PC-9 (cell line): ENCODE data around the gene GUK1. TPM values are rescaled to one million over a fixed set of nuclear protein-coding genes. Genes with fewer than 3 reads are reported as not detected.

Experiments
- BruUV-seq: library from RNA; stranded (reverse); fragments of 400-500 nt; replicated peaks from 2 replicates; lab custom pipeline; 2021; lab: Mats Ljungman, UMichigan
- CTCF ChIA-PET: fragments of 300-600 bp; sonication (Branson Sonifier 250); formaldehyde crosslinking; loops from one replicate; lab custom pipeline; 2022; ENCODE audit warnings: antibody characterized with exemption; lab: Charles Lee
- POLR2A ChIA-PET: fragments of 300-600 bp; sonication (Branson Sonifier 250); formaldehyde crosslinking; loops from one replicate; lab custom pipeline; 2022; ENCODE audit warnings: antibody characterized with exemption; ENCODE audit not compliant: unreplicated experiment; lab: Charles Lee
- DNase-seq, 2 experiments: peaks; one replicate each; pipeline versions ENCODE4 v3.0.0 to v3.0.0-alpha.2; 2015 to 2022; ENCODE audit warnings: mixed read lengths in 1 of 2
- H2AFZ ChIP-seq: fragments of 200-600 bp; sonication (generic); 2 replicates; pipeline ENCODE4 v1.8.1; 2017; ENCODE audit warnings: antibody characterized with exemption
- H3F3A ChIP-seq: fragments of 200-600 bp; sonication (generic); 2 replicates; pipeline ENCODE4 v1.8.1; 2017; ENCODE audit warnings: antibody characterized with exemption, mild to moderate bottlenecking, low read depth; ENCODE audit not compliant: insufficient read depth
- H3K27ac ChIP-seq: fragments of 200-600 bp; sonication (generic); 2 replicates; pipeline ENCODE4 v1.6.1; 2016; ENCODE audit warnings: mixed run types
- H3K27me3 ChIP-seq: fragments of 200-600 bp; sonication (generic); 2 replicates; pipeline ENCODE4 v1.6.1; 2016; ENCODE audit warnings: low read depth, mixed run types; ENCODE audit not compliant: insufficient read depth
- H3K36me3 ChIP-seq: fragments of 200-600 bp; sonication (generic); 2 replicates; pipeline ENCODE4 v1.6.1; 2016; ENCODE audit warnings: low read depth, mixed run types
- H3K4me1 ChIP-seq: fragments of 200-600 bp; sonication (generic); replicated peaks from 2 replicates; pipeline ENCODE4 v1.6.1; 2016; ENCODE audit warnings: mixed run types; ENCODE audit not compliant: insufficient read depth
- H3K4me2 ChIP-seq: fragments of 200-600 bp; sonication (generic); 2 replicates; pipeline ENCODE4 v1.6.1; 2017; ENCODE audit warnings: mixed run types
- H3K4me3 ChIP-seq: fragments of 200-600 bp; sonication (generic); 2 replicates; pipeline ENCODE4 v1.6.1; 2016; ENCODE audit warnings: mixed run types
- H3K79me2 ChIP-seq: fragments of 200-600 bp; sonication (generic); 2 replicates; pipeline ENCODE4 v1.6.1; 2017; ENCODE audit warnings: low read depth, mixed run types
- H3K9me2 ChIP-seq: fragments of 200-600 bp; sonication (generic); 2 replicates; pipeline ENCODE4 v1.8.1; 2017; ENCODE audit warnings: mild to moderate bottlenecking; ENCODE audit not compliant: insufficient read depth
- H3K9me3 ChIP-seq: fragments of 200-600 bp; sonication (generic); 2 replicates; pipeline ENCODE4 v1.8.1; 2016; ENCODE audit warnings: low read depth; ENCODE audit not compliant: insufficient read depth
- H4K20me1 ChIP-seq: fragments of 200-600 bp; sonication (generic); 2 replicates; pipeline ENCODE4 v1.8.1; 2017; ENCODE audit not compliant: insufficient read depth
- CTCF ChIP-seq: fragments of 200-600 bp; sonication (generic); conservative IDR thresholded peaks from 2 replicates; pipeline ENCODE4 v1.6.1; 2017; ENCODE audit warnings: mixed run types, antibody characterized with exemption, mild to moderate bottlenecking, moderate library complexity
- EZH2 ChIP-seq: fragments of 200-600 bp; sonication (generic); IDR thresholded peaks from 2 replicates; pipeline ENCODE4 v1.8.0; 2017; ENCODE audit warnings: antibody characterized with exemption, low read depth
- intact Hi-C: fragments of 100-400 bp; cut with micrococcal nuclease; formaldehyde crosslinking; loops from one replicate; pipeline ENCODE4 v1.10.0; 2022; ENCODE audit not compliant: unreplicated experiment
- total RNA-seq: library from RNA; stranded (reverse); gene quantifications from 2 replicates; pipeline ENCODE4 v1.2.3, GENCODE V29; 2021

GUK1 gene
- total RNA-seq, 1 experiment from 2014 or later, result 239 TPM

GRCh38 chr1:228150120-228150460 is 10.0 kb downstream of the GUK1 start:
- TF ChIP-seq CTCF (no peak), EZH2 (no peak)
- ChIA-PET POLR2A (interaction anchor here (0.6 kb wide), 1 partner anchor 249 kb away, joined by 8 read pairs; no protein-coding TSS in a partner anchor), CTCF (no interaction called here)
- BruUV-seq, result no TSS peak
- DNase-seq, result no peak
- H3K36me3 ChIP-seq, result no peaks in the 10 kb centered on the region
- no peak overlapping the region for H2AFZ ChIP-seq
- no peak overlapping the region for H3K4me3 ChIP-seq
- no peak overlapping the region for H3K27ac ChIP-seq
- no peaks in the 10 kb centered on the region for H4K20me1 ChIP-seq
- no peaks in the 10 kb centered on the region for H3K9me3 ChIP-seq
- no peaks in the 10 kb centered on the region for H3K4me1 ChIP-seq
- intact Hi-C loops, result no loop called here
- H3K27me3 ChIP-seq, result no peaks in the 10 kb centered on the region
- no peak overlapping the region for H3K4me2 ChIP-seq
- peaks cover 1% of the 10 kb centered on the region; the same call in 1 of the 2 replicates for H3K79me2 ChIP-seq
- no peaks in the 10 kb centered on the region for H3K9me2 ChIP-seq
- no peaks in the 10 kb centered on the region for H3F3A ChIP-seq

GRCh38 chr1:228150461-228151179 is 10.5 kb downstream of the GUK1 start:
- Histone ChIP-seq H3K4me2 (no peak overlapping the region), H3F3A (no peaks in the 10 kb centered on the region), H3K79me2 (no peaks in the 10 kb centered on the region; the same call in 1 of the 2 replicates), H3K36me3 (no peaks in the 10 kb centered on the region), H3K9me3 (no peaks in the 10 kb centered on the region), H3K9me2 (no peaks in the 10 kb centered on the region), H3K27me3 (no peaks in the 10 kb centered on the region), H3K4me3 (no peak overlapping the region), H3K27ac (no peak overlapping the region), H4K20me1 (no peaks in the 10 kb centered on the region), H2AFZ (no peak overlapping the region), H3K4me1 (no peaks in the 10 kb centered on the region)
- CTCF ChIA-PET, result no interaction called here
- TF ChIP-seq EZH2 (no peak), CTCF (no peak)
- TSS peak; percentile 10 for BruUV-seq
- POLR2A ChIA-PET, result no interaction called here
- no peak for DNase-seq
- intact Hi-C loops, result no loop called here

- Histone ChIP-seq H3K4me1 (no peaks in the 10 kb centered on the region), H3K9me2 (no peaks in the 10 kb centered on the region), H3K4me3 (no peak overlapping the region), H4K20me1 (no peaks in the 10 kb centered on the region), H3K4me2 (no peak overlapping the region), H3K27me3 (no peaks in the 10 kb centered on the region), H3K9me3 (no peaks in the 10 kb centered on the region), H2AFZ (no peak overlapping the region), H3F3A (no peaks in the 10 kb centered on the region), H3K79me2 (no peaks in the 10 kb centered on the region), H3K27ac (no peak overlapping the region), H3K36me3 (no peaks in the 10 kb centered on the region)
- TF ChIP-seq CTCF (no peak), EZH2 (no peak)
- no TSS peak for BruUV-seq
- ChIA-PET CTCF (no interaction called here), POLR2A (no interaction called here)
- no peak for DNase-seq
- intact Hi-C loops, result no loop called here
Measured at GRCh38 chr1:228151180-228151925, 11.3 kb downstream of the GUK1 start.
